Heart left ventricle (tissue), 13 donors: Measurements from ENCODE around the gene FBXL12.
"Not testable (repeated sequence)": the region's sequence is repeated elsewhere in the genome, so short reads cannot be mapped to it uniquely, and the experiment has no call there.

Source experiments
- CTCF ChIP-seq, 12 donors: fragments of 200-600 bp; sonication (generic) in 4 of 12; IDR thresholded peaks; one replicate each; pipeline versions ENCODE4 v1.5.0 to v1.8.0; 2018 to 2022; ENCODE audit warnings: antibody characterized with exemption in 12 of 12, mild to moderate bottlenecking in 5 of 12
- POLR2A ChIP-seq, 2 donors: fragments of 450-650 bp; IDR thresholded peaks; one replicate each; pipeline ENCODE4 v1.6.1; 2017; ENCODE audit warnings: antibody characterized with exemption in 2 of 2, mild to moderate bottlenecking in 2 of 2, moderate library complexity in 2 of 2
- donor health status: ischemic (EF 13 %, LVEDD 7.1; RV severe dilation, severe dysfunction).
- donor health status: DM: no; HTN: yes; CAD: no.
- donor health status: DM: no; HTN: no; CAD: no.
- donor health status: ischemic (EF 25% LVEDD 6.9; RV normal size, moderate dysfunction).
- donor health status: ischemic (EF 25% LVEDD 5.7; RV mildly dilated, moderate dysfunction).
- donor health status: ischemic (EF 35%, LVEDD 5.7; RV mildly dilated, moderate dysfunction).
- donor health status: nonischemic (EF 11% LVEDD 7.7; RV severe dilation, severe dysfunction).
- donor health status: DM: yes; HTN: yes; CAD: no.
- donor health status: PGD.
- donor health status: ischemic (EF 29% LVEDD 5.4; RV normal size, mild dysfunction).
- donor health status: nonischemic (EF 23%, LVEDD 6.1; RV moderate dilation, normal function).

- not testable (repeated sequence) for TF ChIP-seq CTCF, POLR2A (IDR thresholded peaks at IDR 0.05)
Measured at GRCh38 chr19:9788604-9789003, 30.3 kb downstream of the FBXL12 start.
